HG02885 (cell line): Measurements from ENCODE around the gene MTA1.

ENCODE experiments used
- ATAC-seq: cut with Tn5 transposase; IDR thresholded peaks from one replicate; pipeline ENCODE4 v1.9.1; 2021; ENCODE audit warnings: mild to moderate bottlenecking; ENCODE audit not compliant: unreplicated experiment, poor library complexity

The MTA1 gene

GRCh38 chr14:105400016-105400415 lies 19.6 kb upstream of the MTA1 start:
- ATAC-seq: no peak

- no peak for ATAC-seq
Measured at GRCh38 chr14:105401699-105402098, 17.9 kb upstream of the MTA1 start.

- ATAC-seq: no peak
Measured at GRCh38 chr14:105408592-105408991, 11.0 kb upstream of the MTA1 start.

- ATAC-seq: no peak
Measured at GRCh38 chr14:105409364-105409763, 10.3 kb upstream of the MTA1 start.

- ATAC-seq: no peak
Measured at GRCh38 chr14:105410642-105411016, 9.0 kb upstream of the MTA1 start.

- no peak for ATAC-seq
Measured at GRCh38 chr14:105411017-105411941, 8.3 kb upstream of the MTA1 start.

GRCh38 chr14:105411985-105412770 lies 7.4 kb upstream of the MTA1 start:
- no peak for ATAC-seq

- ATAC-seq: no peak
Measured at GRCh38 chr14:105412771-105413543, 6.7 kb upstream of the MTA1 start.

GRCh38 chr14:105413544-105413886 lies 6.1 kb upstream of the MTA1 start:
- no peak for ATAC-seq

GRCh38 chr14:105414456-105415371 lies 4.9 kb upstream of the MTA1 start:
- peak; percentile 71 for ATAC-seq

- ATAC-seq: no peak
Measured at GRCh38 chr14:105415481-105416428, 3.9 kb upstream of the MTA1 start.

- ATAC-seq: no peak
Measured at GRCh38 chr14:105416671-105417070, 3.0 kb upstream of the MTA1 start.

GRCh38 chr14:105417690-105418121 lies 1.9 kb upstream of the MTA1 start:
- ATAC-seq: no peak

GRCh38 chr14:105418269-105419194 lies 1.1 kb upstream of the MTA1 start:
- no peak for ATAC-seq

- ATAC-seq: peak; percentile 16
Measured at GRCh38 chr14:105420101-105420973, 710 bp downstream of the MTA1 start.

- ATAC-seq: no peak
Measured at GRCh38 chr14:105420974-105421674, 1.5 kb downstream of the MTA1 start.
